ENCODE measurements around the gene KLC4.

Gene KLC4

GRCh38 chr6:43059168-43060033 lies at the start of gene KLC4, which contains the start of gene MRPL2:
KLC4 (plus strand) TSS chr6:43059631; CDS start chr6:43061336, 1,705 bp downstream.
MRPL2 (minus strand) TSS chr6:43059434; CDS start chr6:43059381, 53 bp downstream.
- DNase-seq (ENCODE audit: low read depth, low spot score), result peak; percentile 94

- DNase-seq (ENCODE audit: low read depth, low spot score), result no peak
Measured at GRCh38 chr6:43011207-43011606, 48.2 kb upstream of the KLC4 start.

- DNase-seq (ENCODE audit: low read depth, low spot score), result no peak
Measured at GRCh38 chr6:43012364-43012763, 47.1 kb upstream of the KLC4 start.

- no peak for DNase-seq (ENCODE audit: low read depth, low spot score)
Measured at GRCh38 chr6:43013097-43013842, 46.2 kb upstream of the KLC4 start.

GRCh38 chr6:43013843-43014433 lies 45.5 kb upstream of the KLC4 start, which contains the start of the genes KLHDC3 and MEA1:
KLHDC3 (plus strand) TSS chr6:43014249; CDS start chr6:43017193, 2,944 bp downstream.
MEA1 (minus strand) TSS chr6:43013946; CDS start chr6:43013813, 133 bp downstream.
- peak; percentile 99 for DNase-seq (ENCODE audit: low read depth, low spot score)

- DNase-seq (ENCODE audit: low read depth, low spot score), result no peak
Measured at GRCh38 chr6:43014434-43014909, 45.0 kb upstream of the KLC4 start.

GRCh38 chr6:43016176-43016942 lies 43.1 kb upstream of the KLC4 start:
- no peak for DNase-seq (ENCODE audit: low read depth, low spot score)

GRCh38 chr6:43016943-43017334 lies 42.5 kb upstream of the KLC4 start:
- DNase-seq (ENCODE audit: low read depth, low spot score), result no peak

- no peak for DNase-seq (ENCODE audit: low read depth, low spot score)
Measured at GRCh38 chr6:43019152-43019551, 40.3 kb upstream of the KLC4 start.

- DNase-seq (ENCODE audit: low read depth, low spot score), result no peak
Measured at GRCh38 chr6:43020052-43020705, 39.3 kb upstream of the KLC4 start.

GRCh38 chr6:43020847-43021246 lies 38.6 kb upstream of the KLC4 start:
- DNase-seq (ENCODE audit: low read depth, low spot score), result no peak

- DNase-seq (ENCODE audit: low read depth, low spot score), result no peak
Measured at GRCh38 chr6:43021270-43022047, 38.0 kb upstream of the KLC4 start, which contains the start of gene RRP36. RRP36 (plus strand) TSS chr6:43021623; CDS start chr6:43021655, 32 bp downstream.

- DNase-seq (ENCODE audit: low read depth, low spot score), result no peak
Measured at GRCh38 chr6:43024436-43024835, 35.0 kb upstream of the KLC4 start.

GRCh38 chr6:43026365-43026764 lies 33.1 kb upstream of the KLC4 start:
- no peak for DNase-seq (ENCODE audit: low read depth, low spot score)

- no peak for DNase-seq (ENCODE audit: low read depth, low spot score)
Measured at GRCh38 chr6:43029120-43029519, 30.3 kb upstream of the KLC4 start.

GRCh38 chr6:43032326-43032725 lies 27.1 kb upstream of the KLC4 start:
- no peak for DNase-seq (ENCODE audit: low read depth, low spot score)

- DNase-seq (ENCODE audit: low read depth, low spot score), result no peak
Measured at GRCh38 chr6:43033496-43034189, 25.8 kb upstream of the KLC4 start.

GRCh38 chr6:43034190-43034525 lies 25.3 kb upstream of the KLC4 start:
- DNase-seq (ENCODE audit: low read depth, low spot score), result no peak

GRCh38 chr6:43035495-43036194 lies 23.8 kb upstream of the KLC4 start:
- DNase-seq (ENCODE audit: low read depth, low spot score), result no peak

All from brain pericyte (primary cell).